CD4-positive, alpha-beta T cell treated with Interferon alpha-2 for 1 hour (primary cell): ENCODE data around the gene TUG1.

Source experiments
- DNase-seq, 2 donors: peaks; one replicate each; pipeline ENCODE4 v3.0.0-alpha.2; 2020 to 2022

The TUG1 gene

DNA sequence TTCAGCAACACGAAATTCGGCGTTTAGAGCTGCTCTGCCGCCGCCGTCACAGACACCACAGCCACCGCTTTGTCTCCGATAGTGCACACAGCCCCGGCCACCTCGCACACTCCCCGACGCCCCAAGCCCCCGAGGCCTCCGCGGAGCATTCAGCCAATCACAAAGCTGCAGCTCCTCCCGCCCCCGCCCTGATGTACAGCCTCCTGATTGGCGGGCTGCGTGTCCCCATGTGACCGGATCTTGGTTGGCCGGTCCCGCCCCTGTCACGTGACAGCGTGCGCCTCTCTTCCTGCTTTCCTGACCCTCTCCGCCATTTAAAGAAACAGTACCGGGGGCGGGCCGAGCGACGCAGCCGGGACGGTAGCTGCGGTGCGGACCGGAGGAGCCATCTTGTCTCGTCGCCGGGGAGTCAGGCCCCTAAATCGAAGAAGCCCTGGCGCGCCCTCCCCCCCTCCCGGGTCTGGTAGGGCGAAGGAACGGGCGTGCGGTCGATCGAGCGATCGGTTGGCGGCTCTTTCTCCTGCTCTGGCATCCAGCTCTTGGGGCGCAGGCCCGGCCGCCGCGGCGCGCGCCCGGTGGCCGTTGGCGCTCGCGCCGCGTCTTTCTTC lies at the start of gene TUG1:
Gene TUG1 (plus strand): TSS at position 342 of the 608 bp plus-strand sequence.
- peak; percentile 97 to 98 for DNase-seq

DNA sequence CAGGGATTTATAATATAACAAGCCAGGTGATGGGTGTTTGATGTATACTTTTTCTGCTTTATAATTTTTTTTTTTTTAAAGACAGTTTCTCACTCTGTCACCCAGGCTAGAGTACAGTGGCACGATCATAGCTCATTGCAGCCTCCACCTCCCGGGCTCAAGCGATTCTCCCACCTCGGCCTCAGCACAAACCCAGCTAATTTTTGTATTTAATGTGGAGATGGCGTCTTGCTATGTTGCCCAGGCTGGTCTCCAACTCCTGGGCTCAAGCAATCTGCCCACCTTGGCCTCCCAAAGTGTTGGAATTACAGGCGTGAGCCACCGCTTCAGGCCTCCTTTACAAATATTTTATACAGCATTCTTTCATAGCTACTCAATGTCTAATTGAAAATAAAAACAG lies 49.1 kb upstream of the TUG1 start:
- no peak for DNase-seq

DNA sequence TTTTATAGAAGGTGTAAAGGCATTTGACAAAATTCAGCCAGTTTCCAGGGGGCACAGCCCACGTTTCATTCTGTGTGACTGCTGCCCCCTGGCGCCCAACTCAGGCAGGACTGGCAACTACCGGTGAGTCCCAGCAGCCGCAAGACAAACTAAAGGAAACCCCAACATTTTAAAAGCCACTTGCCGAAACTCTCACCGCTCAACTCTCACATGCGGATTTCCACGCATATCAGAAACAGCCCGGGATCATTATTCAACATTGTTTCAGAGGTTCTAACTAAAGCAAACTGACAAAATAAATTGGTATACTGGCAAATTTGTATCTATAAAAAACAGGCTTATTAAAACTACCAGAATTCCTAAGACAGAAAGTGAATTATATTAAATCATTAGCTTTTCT lies 48.7 kb upstream of the TUG1 start:
- DNase-seq: peak; percentile 78 to 86

DNA sequence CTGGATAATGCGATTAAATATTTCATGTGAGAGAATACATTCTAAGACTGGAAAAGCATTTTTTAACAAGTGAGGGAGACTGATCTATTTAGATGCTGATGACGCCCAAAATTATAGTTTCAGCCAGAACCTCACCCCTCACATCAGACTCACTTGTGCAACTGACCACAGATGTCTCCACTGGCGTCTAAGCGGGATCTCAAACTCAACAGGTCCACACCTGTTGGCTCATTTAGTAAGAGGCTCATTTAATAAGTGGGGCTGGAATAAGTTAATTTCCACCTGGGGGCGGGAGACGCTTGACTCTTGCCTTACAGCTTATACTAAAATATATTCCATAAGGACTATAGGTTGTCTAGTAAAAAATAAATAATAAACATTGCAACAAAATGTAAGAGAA lies 48.0 kb upstream of the TUG1 start:
- DNase-seq: no peak

DNA sequence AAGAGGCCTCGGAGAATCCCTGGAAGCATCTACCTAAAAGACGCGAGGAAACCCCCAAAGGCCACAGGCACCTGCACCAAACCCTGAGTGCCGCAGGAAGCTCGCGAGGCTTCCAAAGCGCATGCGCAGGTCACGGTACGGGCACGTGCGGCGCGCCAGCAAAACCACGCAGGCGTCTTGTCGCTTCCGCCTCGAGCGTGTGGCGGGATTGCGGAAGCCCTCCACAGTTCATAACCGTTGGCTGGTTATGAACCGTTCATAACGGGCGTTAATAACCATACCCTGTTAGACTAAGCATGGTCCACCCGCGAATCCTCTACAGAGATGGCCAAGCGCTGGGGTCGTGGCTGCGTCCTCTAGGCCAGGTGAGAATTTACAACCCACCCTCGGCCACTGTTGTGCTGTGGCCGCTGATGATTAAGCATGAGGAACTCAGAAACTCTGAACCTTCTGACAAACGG lies 46.9 kb upstream of the TUG1 start:
- peak; percentile 89 for DNase-seq

DNA sequence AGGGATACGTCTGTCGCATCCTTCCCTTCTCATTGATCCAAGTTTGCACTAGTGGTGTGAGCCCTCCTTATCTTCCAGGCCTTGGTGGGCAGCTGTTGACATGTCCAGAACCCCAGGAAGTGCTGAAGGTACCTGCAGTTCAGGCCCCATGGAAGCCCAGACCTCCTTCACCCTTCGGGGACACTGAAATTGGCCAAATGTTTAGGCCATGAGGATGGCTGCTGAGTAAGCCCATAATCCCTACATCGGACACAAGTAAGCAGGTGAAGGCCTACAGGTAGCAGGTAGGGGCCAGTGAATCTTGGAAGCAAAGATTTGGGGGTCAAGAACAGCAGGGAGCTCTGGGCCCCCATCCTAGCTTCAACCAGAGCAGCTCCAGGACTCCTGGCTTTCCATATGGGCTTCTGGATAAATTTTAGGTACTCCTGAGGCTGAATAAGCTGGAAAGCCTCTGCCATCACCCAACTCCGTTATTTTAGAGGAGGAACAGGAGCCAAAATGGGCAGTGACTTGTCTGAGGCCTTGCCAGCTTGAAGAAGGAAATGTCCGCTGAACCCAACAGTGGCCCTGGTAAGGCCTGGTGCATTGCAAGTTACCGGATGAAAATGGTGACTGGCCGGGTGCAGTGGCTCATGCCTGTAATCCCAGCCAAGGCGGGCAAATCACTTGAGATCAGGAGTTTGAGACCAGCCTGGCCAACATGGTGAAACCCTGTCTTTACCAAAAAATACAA lies 45.7 kb upstream of the TUG1 start:
- no peak for DNase-seq

DNA sequence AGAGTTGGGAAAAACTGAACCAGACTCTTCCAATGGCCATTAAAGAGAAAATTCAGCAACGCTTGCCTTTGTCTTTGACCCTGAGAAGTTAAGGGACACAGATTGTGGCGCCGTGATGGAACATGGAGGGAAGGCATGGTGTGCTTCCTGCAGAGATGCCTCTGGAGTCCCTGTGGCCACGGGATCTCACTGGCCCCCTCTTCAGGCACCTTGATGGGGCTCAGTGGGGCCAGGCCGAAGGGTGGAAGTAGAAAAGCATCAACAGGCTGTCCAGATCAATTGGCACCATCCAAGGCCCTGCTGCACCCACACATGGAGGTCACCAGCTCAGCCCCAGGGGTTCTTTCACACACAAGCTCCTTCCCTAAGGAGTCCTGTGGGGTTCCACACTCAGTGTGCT lies 43.4 kb upstream of the TUG1 start:
- no peak for DNase-seq

DNA sequence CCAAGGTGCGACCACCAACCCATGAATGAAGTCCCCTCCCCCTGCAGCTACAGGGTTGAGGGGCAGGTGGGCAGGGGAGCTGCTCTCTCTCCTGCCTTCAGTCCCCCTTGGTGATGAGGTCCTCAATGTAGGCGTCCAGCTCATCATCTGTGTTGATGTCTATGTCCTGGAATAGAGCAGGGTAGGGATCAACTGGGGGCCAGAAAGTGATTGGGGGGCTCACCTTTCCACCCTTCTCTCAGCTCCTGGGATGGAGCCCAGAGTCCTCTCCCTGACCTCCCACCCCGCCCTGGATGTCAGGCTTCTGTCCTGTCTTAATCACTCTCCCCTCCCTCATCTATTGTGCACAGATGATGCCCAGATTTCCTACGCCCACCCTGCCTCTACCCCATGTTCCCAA lies 42.4 kb upstream of the TUG1 start:
- DNase-seq: no peak

DNA sequence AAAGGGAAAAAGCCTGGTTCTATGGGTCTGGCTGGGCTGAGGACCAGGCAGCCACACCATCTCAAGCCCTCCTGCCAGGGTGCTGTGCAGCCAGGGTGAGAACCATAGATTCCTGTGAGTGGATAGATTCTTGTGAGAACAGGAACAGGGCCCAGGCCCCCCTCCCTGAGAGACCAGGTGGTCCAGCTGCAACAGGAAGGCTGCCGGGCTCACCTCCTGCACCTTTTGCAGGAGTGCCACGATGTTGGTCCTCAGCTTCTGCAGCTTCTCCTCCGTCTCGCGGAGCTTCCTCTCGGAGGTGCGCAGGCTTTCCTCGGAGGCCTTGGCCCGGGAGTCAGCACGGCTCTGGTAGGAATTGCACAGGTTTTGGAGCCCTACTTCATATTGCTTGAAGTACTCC lies 41.3 kb upstream of the TUG1 start:
- no peak for DNase-seq

DNA sequence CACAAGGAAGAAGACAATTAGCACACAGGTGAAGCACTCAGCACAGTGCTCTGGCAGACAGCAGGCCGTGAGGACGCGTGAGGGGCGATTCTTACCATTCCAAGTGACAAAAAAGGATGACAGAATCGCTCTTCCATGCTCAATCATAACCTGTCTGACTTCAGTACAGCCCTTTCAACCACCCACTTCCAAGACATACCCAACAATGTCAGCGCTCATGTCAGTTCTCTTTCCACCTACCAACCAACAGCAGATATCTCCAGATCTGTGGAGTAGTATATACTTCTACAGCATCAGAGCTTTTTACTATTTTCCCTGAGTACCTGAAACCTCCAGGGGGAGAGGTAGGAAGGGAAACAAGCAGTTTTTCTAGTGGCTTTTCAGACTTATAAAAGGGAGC lies 40.7 kb upstream of the TUG1 start:
- no peak for DNase-seq

DNA sequence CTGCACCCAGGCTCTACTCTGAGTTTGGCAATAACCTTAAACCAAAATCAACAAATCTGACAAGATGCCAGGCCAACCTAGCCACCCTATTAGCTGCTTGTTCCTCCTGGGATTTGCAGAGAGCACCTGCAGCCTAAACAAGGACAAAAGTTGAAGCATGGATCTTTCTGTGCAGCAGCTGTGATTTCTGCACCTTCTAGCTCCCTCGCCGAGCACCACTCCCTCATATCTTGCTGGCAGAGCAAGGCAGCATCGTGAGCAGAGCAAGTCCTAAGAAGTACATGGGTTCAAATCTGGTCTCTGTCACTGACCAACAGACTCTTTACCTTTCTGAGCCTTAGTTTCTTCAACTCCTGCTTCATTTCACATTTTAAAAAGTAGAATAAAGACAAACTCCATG lies 38.8 kb upstream of the TUG1 start:
- DNase-seq: no peak

DNA sequence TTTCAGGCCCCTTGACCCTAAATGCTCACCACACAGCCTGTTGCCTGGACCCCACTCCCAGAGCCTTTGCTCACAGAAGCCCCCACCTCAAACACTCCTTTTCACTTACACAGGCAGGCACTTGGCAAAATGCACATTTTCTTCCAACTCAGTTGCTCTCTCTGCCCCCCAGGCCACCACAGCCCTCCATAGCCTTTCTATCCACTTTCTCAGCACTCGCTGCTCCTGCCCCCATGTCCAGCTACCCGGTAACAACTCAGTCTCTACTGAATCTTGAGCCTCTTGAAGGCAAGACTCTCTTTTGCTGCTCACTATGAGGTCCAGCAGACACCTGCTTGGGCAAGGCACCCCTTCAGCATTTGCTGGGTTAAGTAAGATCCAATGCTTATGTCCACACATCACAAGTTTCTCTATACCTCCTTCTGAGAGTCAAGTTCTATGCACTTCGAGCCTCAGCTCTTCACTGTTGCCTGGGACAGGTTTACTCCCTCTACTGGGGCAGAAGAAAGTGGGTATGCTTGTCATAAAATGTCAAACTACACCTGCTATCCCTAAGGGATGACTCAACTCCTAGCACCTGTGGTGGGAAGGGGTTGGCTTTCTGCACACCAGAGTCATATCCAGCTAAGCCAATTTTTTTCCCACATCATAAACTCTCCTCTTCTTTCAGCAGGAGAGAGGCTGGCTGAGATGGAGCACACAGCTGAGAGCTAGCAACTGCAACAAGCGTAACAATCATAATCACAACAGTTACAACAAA lies 37.3 kb upstream of the TUG1 start:
- DNase-seq: no peak

DNA sequence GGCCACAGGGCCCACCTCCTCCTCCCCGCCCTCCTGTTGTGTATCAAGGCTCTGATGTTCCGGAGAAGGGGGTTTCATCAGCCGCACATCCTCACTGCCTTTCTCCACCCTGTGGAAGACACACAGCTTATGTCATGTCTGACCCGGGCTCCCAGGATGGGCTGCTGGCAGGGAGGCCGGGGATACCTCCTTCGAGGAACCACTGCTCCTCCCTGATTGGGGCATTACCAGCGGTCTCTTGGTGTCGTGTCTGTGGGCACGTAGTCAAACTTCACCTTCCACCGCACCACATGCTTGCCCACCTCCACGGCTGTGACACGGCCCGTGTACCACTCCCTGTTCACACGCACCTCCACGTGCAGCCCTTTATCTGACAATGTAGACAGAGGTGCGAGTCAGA lies 36.4 kb upstream of the TUG1 start:
- DNase-seq: no peak

DNA sequence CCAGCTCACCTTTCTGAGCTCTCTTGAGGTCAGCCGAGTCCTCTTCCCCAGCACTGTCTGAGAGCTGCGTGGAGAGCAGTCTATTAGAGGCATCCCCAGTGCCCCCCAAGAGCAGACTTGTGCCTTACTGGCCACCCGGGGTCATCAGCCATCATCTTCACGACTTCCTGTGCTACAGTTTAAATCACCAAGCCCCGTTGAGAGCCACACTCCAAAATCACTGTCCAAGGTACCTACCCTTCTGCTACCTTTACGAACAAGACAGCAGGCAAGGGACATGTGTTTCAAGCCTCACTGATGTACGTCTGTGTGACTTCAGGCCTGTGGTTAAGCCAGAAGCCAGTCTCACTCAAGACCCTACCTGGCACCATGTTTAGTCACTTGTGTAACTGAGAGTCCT lies 35.6 kb upstream of the TUG1 start:
- no peak for DNase-seq

DNA sequence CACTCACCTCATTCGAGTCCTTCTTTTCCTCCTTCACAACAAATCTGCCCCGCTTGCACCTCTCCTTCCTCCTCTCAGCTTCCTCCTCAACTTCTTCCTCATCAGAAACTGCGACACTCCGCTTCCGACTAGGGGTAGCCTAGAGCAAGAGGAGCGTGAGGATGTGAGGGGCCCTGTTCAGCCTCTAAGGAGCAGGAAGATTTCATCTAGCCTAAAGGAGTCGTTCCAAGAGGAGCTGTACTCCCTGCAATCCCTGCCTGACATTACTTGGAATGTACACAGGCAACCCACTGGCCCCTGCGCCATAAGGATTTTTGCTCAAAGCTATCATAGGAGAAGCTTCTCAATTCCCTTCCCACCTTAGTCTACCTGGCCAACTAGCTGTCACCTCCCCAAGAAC lies 35.0 kb upstream of the TUG1 start:
- no peak for DNase-seq

DNA sequence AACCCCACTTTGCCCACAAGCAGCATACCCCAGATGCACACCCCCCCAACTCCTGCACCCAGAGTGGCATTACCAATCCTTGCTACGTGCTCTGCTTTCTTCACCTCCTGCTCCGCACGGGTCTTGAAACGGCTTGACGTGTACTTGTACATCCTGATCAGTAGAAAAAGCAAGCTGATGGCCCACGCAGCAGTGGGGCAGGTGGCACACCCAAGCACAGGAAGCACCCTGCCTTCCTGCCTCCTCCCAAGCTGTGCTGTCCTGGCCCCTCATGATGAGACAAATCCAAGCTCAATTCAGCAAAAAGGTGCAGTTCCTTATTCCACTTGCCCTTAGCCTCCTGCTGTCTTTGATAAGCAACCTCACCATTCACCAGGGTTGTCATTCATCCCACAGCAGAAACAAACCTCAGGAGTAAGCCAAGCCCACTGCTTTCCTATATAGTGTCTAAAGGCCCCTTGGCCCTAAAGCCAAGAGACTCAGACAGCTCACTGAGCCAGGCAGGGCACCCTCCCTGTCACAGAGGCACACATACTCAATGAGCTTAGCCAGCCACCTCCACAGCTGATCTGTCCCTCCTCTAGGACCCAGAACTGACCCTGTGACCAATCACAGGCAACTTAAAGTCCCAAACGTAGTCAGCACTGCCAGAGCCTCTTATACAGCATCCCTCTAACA lies 28.2 kb upstream of the TUG1 start:
- DNase-seq: peak in 1 of 2 donors; percentile 55

DNA sequence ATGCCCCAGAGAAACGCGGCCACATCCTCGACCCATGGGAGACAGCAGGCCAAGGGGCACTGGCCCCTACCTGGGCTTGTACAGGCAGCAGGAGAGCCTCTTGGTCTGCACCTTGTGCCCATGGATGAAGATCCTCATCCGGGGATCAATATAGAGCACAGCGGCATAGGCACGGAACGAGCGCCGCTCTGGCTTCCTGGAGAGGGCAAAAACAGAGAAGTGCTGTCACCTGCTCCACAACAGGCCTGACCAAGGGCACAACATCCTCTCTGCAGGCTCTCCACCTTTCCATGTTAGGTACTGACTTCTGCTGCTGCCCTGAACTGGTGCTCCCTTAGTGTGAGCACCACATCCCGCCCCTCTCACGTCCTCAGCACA lies 27.7 kb upstream of the TUG1 start:
- DNase-seq: no peak

DNA sequence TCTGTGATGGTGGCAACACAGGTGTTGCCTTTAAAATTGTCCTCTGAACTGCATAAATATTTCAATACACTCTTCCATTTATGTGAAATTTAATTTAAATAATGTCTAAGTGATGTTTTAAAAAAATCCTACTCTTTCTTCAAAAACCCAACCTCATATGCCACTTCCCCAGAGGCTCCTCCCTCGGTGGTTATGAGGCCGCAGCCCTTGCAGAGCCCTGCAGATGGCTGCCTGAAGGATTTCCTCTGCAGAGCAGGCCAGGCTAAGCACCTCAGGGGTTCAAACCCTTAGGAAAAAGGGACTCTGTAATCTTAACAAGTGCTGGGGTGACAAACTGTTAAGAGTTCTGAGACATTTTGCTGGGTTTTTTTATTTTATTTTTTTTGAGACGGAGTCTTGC lies 25.7 kb upstream of the TUG1 start:
- DNase-seq: peak; percentile 51 to 71

DNA sequence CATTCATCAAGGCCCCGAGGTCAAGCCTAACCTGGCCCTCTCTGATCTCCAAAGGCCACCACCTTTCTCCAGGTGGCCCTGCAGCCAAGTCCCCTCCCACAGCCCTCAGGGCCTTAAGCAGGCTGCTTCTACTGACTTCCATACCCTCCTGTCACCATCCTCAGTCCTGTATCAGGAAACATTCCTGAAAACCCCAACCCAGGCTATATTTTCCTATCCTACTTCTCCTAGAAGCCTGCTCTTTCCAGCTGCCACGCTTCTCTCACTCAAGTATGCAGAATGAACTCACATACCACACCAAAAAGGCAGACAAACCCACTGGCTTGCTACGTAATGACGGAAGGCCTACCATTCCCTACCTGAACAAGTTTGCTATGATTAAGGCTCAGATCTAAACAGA lies 24.1 kb upstream of the TUG1 start:
- no peak for DNase-seq

DNA sequence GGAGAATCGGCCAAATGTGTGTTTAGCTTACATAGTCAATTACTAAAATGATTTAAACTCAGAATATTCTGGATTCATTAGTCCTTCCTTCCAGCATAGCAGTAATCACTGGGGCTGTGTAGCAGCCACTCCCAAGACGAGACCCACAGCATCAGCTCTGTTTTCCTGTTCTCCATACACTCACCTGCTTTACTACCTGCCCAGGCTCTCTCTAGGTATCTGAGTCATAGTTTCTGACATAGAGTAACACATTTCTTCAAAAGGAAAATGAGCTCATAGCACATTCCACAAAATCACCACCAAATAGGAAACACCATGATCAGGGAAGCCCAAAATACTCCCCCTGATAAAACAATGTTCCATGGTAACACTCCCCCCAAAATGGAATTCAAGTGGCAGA lies 23.4 kb upstream of the TUG1 start:
- DNase-seq: no peak

DNA sequence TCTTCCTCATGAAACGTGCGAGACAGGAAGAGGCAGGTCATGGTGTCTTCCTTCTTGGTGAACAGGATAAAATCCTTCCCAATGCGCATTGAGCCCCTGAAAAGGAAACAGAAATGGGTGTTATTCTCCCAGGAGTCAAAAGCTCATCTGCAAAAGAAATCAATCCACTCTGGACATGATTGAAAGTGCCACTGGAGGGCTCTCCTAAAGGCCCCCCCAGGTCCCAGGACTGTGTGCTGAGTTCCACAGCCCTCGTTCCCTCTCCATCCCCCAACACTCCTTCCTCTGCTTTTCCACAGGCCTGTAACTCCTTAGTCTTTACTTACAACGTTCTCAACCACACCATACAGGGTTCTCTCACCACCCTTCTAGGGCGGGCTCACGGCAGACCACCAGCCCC lies 22.7 kb upstream of the TUG1 start:
- DNase-seq: no peak

DNA sequence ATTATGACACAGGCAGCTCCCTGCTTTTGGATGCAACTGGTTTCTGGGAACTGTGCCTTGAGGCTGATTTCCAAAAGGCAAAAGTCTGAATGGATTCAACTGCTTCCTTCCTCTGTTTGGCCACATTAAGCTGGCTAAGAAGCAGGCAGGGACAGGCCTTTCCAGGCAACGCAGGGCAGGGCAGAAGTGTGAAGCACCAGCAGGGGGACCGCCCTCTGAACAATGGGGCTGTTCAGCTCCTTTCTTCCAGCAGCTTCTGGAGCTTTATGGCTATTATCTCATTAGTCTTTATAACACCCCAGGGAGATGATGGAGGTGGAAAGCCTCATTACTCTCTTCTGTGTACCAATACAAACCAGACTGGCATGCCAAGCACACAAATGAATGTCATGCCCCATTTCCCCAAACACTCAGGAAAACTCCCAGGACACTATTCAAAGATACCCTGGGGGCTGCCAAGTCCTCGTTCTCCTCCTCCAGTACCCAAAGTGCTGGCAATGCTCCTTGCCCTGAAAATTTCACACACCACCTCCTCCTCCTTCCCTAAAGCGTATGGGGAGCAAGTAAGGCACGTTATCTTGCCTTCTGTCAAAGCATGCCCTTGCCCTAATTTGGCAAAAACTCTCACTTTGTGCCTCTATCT lies 21.8 kb upstream of the TUG1 start:
- DNase-seq: no peak

DNA sequence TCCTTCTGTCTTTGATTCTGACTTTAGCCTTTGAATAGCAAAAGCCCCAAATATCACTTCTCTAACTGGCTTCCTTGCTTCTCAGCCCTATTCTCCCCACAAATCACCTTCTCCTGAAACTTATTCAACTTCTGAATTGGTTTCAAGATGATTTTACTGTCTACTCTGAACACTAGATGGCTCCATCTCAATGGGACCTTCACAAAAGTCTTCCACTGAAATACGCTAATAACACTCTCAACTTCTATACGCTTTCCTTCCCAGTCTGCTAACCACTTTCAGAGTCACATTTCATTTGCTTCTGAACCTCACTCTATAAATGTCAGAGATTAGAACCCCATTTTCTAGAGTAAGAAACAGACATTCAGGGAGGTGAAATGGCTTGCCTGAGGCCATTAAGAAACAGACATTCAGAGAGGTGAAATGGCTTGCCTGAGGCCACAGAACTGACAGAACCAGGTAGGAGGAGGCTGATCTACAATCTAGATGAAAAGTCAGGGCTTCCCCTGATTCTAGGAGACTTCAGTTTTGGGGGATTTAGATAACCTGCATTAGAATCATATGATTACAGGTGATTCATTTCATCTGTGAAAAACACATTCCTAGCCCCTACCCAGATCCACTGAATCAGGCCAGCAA lies 21.1 kb upstream of the TUG1 start:
- DNase-seq: peak in 1 of 2 donors; percentile 53
